Posterior vena cava (tissue), 2 donors: ENCODE data around the gene SERPINE2. TPM values are rescaled to one million over a fixed set of nuclear protein-coding genes. Genes with fewer than 3 reads are reported as not detected.

Experiments
- DNase-seq: peaks from one replicate; pipeline ENCODE4 v3.0.0-alpha.2; 2020; ENCODE audit warnings: low spot score
- intact Hi-C, 2 donors: fragments of 100-400 bp; cut with DNase I; formaldehyde crosslinking; loops; one replicate each; pipeline versions ENCODE4 v1.14.1 to v1.14.2; 2022 to 2023
- long read RNA-seq, 2 donors: library from polyadenylated mRNA; unstranded; transcript quantifications; one replicate each; pipeline ENCODE4 v2.0.0, GENCODE V29; 2020 to 2021
- total RNA-seq, 2 donors: library from RNA; stranded (reverse); fragmentation: NEBNext Ultra II Directional; extraction: Animal tissue kit (Norgen Biotek cat#: 25700); gene quantifications; one replicate each; pipeline ENCODE4 v1.2.1, GENCODE V29; 2021
- donor health status: DM: yes; HTN: yes; CAD: no.
- donor health status: DM: yes; HTN: yes; CAD: no.

SERPINE2 gene
- 100 to 1,000 TPM; 385 to 718 TPM for total RNA-seq
- long read RNA-seq, donor 1, full-length matches to known transcripts = 182 of 222 reads
- long read RNA-seq, donor 1, partial matches to known transcripts = 29 of 222 reads
- long read RNA-seq, donor 1, other reads (novel, unspliced or antisense) = 11 of 222 reads
- long read RNA-seq, donor 2, full-length matches to known transcripts = 1,569 of 1,727 reads
- long read RNA-seq, donor 2, partial matches to known transcripts = 86 of 1,727 reads
- long read RNA-seq, donor 2, other reads (novel, unspliced or antisense) = 72 of 1,727 reads

GRCh38 chr2:224039080-224039769 lies at the start of gene SERPINE2:
SERPINE2 (minus strand) TSS chr2:224039286; CDS start chr2:224001900, 37,386 bp downstream.
- intact Hi-C loops = no loop called here
- peak; percentile 90 for DNase-seq

- intact Hi-C loops = loop anchor here in 1 of 2 donors (2.0 kb wide), 1 partner anchor 56 kb away; no protein-coding TSS in a partner anchor
- no peak for DNase-seq
These were observed 47.3 kb upstream of the SERPINE2 start for GRCh38 chr2:224086226-224086914.

- intact Hi-C loops = loop anchor here in 1 of 2 donors (2.0 kb wide), 1 partner anchor 57 kb away; no protein-coding TSS in a partner anchor
- no peak for DNase-seq
These were observed 46.7 kb upstream of the SERPINE2 start for GRCh38 chr2:224085811-224086210.

- no peak for DNase-seq
- intact Hi-C loops = no loop called here
These were observed 46.2 kb upstream of the SERPINE2 start for GRCh38 chr2:224085246-224085645.

GRCh38 chr2:224084266-224084892 lies 45.3 kb upstream of the SERPINE2 start:
- DNase-seq = no peak
- intact Hi-C loops = no loop called here

- DNase-seq = no peak
- intact Hi-C loops = no loop called here
These were observed 44.6 kb upstream of the SERPINE2 start for GRCh38 chr2:224083638-224084037.

- intact Hi-C loops = no loop called here
- no peak for DNase-seq
These were observed 39.6 kb upstream of the SERPINE2 start for GRCh38 chr2:224078656-224079055.

- DNase-seq = no peak
- intact Hi-C loops = no loop called here
These were observed 38.9 kb upstream of the SERPINE2 start for GRCh38 chr2:224077773-224078507.

GRCh38 chr2:224075588-224075987 lies 36.5 kb upstream of the SERPINE2 start:
- DNase-seq = no peak
- intact Hi-C loops = no loop called here

- DNase-seq = no peak
- intact Hi-C loops = no loop called here
These were observed 34.6 kb upstream of the SERPINE2 start for GRCh38 chr2:224073676-224074075.

- intact Hi-C loops = no loop called here
- peak; percentile 82 for DNase-seq
These were observed 33.6 kb upstream of the SERPINE2 start for GRCh38 chr2:224072541-224073188.

- peak; percentile 90 for DNase-seq
- intact Hi-C loops = loop anchor here in 1 of 2 donors (10.0 kb wide), 1 partner anchor 794 kb away; no protein-coding TSS in a partner anchor
These were observed 30.1 kb upstream of the SERPINE2 start for GRCh38 chr2:224069172-224069571.

- intact Hi-C loops = loop anchor here in 1 of 2 donors (10.0 kb wide), 1 partner anchor 788 kb away; no protein-coding TSS in a partner anchor
These were observed 24.2 kb upstream of the SERPINE2 start for GRCh38 chr2:224063298-224063648.

GRCh38 chr2:224062481-224063297 lies 23.6 kb upstream of the SERPINE2 start:
- intact Hi-C loops = loop anchor here in 1 of 2 donors (10.0 kb wide), 1 partner anchor 788 kb away; no protein-coding TSS in a partner anchor
- no peak for DNase-seq

More at GRCh38 chr2:224063298-224063648, 24.2 kb upstream of the SERPINE2 start:
- DNase-seq = no peak

GRCh38 chr2:224060783-224061482 lies 21.8 kb upstream of the SERPINE2 start:
- no peak for DNase-seq
- intact Hi-C loops = loop anchor here in 1 of 2 donors (10.0 kb wide), 1 partner anchor 786 kb away; no protein-coding TSS in a partner anchor

- no peak for DNase-seq
- intact Hi-C loops = no loop called here
These were observed 20.1 kb upstream of the SERPINE2 start for GRCh38 chr2:224059178-224059577.
